Peyer's patch (tissue), 4 donors: ENCODE data around the gene KCTD11. TPM values are rescaled to one million over a fixed set of nuclear protein-coding genes. Genes with fewer than 3 reads are reported as not detected.
A peak's percentile ranks its signal among the peaks of the same experiment; 100 is the strongest.

Source experiments
- DNase-seq, 3 donors: peaks; one replicate each; pipeline ENCODE4 v3.0.0-alpha.2; 2017 to 2019
- H3K27ac ChIP-seq, 4 donors: fragments of 200-600 bp; sonication (generic); one replicate each; pipeline ENCODE4 v1.5.1; 2016 to 2019
- H3K27me3 ChIP-seq, 2 donors: fragments of 200-600 bp; sonication (generic); one replicate each; pipeline ENCODE4 v1.5.1; 2019
- H3K36me3 ChIP-seq, 3 donors: fragments of 200-600 bp; sonication (generic); one replicate each; pipeline ENCODE4 v1.5.1; 2016 to 2019
- H3K4me1 ChIP-seq, 4 donors: fragments of 200-600 bp; sonication (generic); one replicate each; pipeline ENCODE4 v1.5.1; 2016 to 2019
- H3K4me3 ChIP-seq, 4 donors: fragments of 200-600 bp; sonication (generic); 1 replicate in 3 of 4; 2 replicates in 1 of 4; pipeline ENCODE4 v1.5.1; 2016 to 2019; ENCODE audit warnings: mild to moderate bottlenecking in 1 of 4
- H3K9me3 ChIP-seq, 4 donors: fragments of 200-600 bp; sonication (generic); one replicate each; pipeline ENCODE4 v1.5.1; 2016 to 2019; ENCODE audit warnings: mild to moderate bottlenecking in 1 of 4
- POLR2A ChIP-seq, 2 donors: fragments of 450-650 bp; IDR thresholded peaks; one replicate each; pipeline ENCODE4 v1.5.1; 2017; ENCODE audit warnings: antibody characterized with exemption in 2 of 2, mild to moderate bottlenecking in 2 of 2, moderate library complexity in 2 of 2
- total RNA-seq, 4 donors: library from RNA; depleted of rRNA; stranded (reverse); fragments of >200 nt; gene quantifications; one replicate each; pipeline ENCODE4 v1.1.0, GENCODE V29; 2016
- TF ChIP-seq, protein P1 (sequence below), 6 experiments: fragments of 450-650 bp in 4 of 6; fragments of 200-600 bp in 2 of 6; sonication (generic) in 1 of 6; IDR thresholded peaks; one replicate each; pipeline ENCODE4 v1.5.1; 2017 to 2019; ENCODE audit warnings: antibody characterized with exemption in 6 of 6, mild to moderate bottlenecking in 3 of 6, moderate library complexity in 1 of 6

Gene KCTD11
- total RNA-seq, 4 donors from 2014 or later, result 2.5 to 8.9 (median 7.1) TPM

DNA sequence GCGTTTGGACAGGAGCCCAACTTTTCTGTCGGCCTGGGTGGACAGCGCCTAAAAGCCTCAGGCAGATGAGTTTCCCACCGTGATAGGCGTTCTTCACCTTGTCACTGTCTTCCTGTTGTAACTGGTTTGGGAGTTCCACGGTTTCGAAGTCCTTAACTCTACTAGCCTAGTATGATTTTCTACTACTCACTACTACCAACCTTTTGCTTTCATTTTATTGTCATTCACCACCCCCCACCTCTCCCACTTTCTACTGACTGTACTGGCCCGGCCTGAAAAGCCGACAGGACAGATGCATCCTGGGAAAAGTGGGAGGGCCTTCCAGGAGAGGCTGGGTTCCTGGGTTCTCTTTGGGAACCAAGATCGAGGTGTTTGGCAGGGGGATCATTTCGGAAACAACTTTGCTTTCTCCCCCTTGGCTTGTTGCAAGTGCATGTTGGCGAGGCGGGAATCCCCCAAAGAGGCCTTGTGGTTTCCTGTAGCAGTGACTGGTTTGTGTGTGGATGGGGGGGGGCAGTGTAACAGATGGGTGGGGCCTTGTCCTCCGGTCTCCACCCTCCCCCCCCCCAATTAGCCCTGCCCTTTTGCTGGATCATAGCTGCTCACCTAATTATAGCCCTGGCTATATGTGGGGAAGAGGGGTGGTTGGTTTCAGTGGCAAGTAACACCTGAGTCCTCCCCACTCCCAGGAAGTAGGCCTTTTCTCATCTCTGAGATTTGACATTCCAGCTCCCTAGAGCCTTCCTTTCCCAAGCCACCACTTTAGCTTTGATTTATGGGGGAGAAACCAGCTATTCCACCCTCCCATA lies 43.1 kb upstream of the KCTD11 start:
- H3K4me1 ChIP-seq, result peaks cover 4 to 33% (median 9%) of the 10 kb centered on the region in 4 donors
- peaks cover 0 to 41% (median 0%) of the 10 kb centered on the region in 3 donors for H3K36me3 ChIP-seq
- peak; percentile 79 to 90 (median 89) for DNase-seq
- H3K27ac ChIP-seq, result peak overlapping the region; percentile 97 to 100 (median 100)
- H3K4me3 ChIP-seq, result peak overlapping the region; percentile 67 to 98 (median 96)
- no peaks in the 10 kb centered on the region for H3K9me3 ChIP-seq
- TF ChIP-seq POLR2A (IDR thresholded peaks at IDR 0.05), result peak; percentile 35 to 62
- TF ChIP-seq, protein P1, sequence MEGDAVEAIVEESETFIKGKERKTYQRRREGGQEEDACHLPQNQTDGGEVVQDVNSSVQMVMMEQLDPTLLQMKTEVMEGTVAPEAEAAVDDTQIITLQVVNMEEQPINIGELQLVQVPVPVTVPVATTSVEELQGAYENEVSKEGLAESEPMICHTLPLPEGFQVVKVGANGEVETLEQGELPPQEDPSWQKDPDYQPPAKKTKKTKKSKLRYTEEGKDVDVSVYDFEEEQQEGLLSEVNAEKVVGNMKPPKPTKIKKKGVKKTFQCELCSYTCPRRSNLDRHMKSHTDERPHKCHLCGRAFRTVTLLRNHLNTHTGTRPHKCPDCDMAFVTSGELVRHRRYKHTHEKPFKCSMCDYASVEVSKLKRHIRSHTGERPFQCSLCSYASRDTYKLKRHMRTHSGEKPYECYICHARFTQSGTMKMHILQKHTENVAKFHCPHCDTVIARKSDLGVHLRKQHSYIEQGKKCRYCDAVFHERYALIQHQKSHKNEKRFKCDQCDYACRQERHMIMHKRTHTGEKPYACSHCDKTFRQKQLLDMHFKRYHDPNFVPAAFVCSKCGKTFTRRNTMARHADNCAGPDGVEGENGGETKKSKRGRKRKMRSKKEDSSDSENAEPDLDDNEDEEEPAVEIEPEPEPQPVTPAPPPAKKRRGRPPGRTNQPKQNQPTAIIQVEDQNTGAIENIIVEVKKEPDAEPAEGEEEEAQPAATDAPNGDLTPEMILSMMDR (IDR thresholded peaks at IDR 0.05), result no peak
- no peaks in the 10 kb centered on the region for H3K27me3 ChIP-seq

DNA sequence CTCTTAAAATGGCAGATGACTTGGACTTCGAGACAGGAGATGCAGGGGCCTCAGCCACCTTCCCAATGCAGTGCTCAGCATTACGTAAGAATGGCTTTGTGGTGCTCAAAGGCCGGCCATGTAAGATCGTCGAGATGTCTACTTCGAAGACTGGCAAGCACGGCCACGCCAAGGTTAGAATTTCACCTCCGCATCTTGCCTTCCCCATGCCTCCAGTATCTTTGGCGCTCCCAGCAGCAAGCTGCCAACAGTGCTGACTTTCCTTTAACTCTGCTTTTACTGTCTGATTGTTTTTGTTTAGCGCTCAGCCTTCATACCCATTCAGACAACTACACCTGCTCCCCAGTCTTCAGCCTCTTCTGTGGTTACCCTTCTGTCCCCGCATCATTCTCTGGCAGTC lies 42.3 kb upstream of the KCTD11 start:
- Histone ChIP-seq H3K27ac (peak overlapping the region; percentile 97 to 100 (median 100)), H3K9me3 (no peaks in the 10 kb centered on the region), H3K4me1 (peaks cover 4 to 39% (median 12%) of the 10 kb centered on the region in 4 donors), H3K27me3 (no peaks in the 10 kb centered on the region), H3K36me3 (peaks cover 0 to 45% (median 0%) of the 10 kb centered on the region in 3 donors), H3K4me3 (peak overlapping the region in 2 of 4 donors; percentile 95 to 98)
- TF ChIP-seq POLR2A (IDR thresholded peaks at IDR 0.05), result no peak
- TF ChIP-seq, protein P1 (IDR thresholded peaks at IDR 0.05), result no peak
- no peak for DNase-seq

DNA sequence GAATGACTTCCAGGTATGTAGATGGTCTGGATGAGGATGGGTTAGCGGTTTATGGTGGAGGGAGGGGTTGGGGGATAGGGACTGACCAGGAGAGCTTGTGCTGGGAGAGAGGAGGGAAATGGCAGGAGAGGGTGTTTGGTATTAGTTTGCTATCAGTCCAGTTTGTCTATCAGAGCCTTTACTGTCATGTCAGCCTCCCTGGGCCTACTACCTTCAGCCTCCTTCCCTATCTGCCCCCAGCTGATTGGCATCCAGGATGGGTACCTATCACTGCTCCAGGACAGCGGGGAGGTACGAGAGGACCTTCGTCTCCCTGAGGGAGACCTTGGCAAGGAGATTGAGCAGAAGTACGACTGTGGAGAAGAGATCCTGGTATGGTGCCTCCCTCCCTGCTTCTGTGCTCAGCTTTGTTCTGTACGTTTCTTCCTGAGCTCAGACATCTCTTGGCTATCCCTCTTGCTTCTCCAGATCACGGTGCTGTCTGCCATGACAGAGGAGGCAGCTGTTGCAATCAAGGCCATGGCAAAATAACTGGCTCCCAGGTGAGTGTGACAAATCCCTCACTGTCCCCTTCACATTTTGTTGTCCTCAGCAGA lies 40.8 kb upstream of the KCTD11 start:
- no peaks in the 10 kb centered on the region for H3K9me3 ChIP-seq
- H3K27me3 ChIP-seq, result no peaks in the 10 kb centered on the region
- no peak for DNase-seq
- peaks cover 4 to 45% (median 18%) of the 10 kb centered on the region in 4 donors for H3K4me1 ChIP-seq
- H3K4me3 ChIP-seq, result no peak overlapping the region
- TF ChIP-seq POLR2A (IDR thresholded peaks at IDR 0.05), result no peak
- TF ChIP-seq, protein P1 (IDR thresholded peaks at IDR 0.05), result no peak
- H3K27ac ChIP-seq, result peak overlapping the region in 1 of 4 donors; percentile 7
- H3K36me3 ChIP-seq, result peaks cover 0 to 45% (median 0%) of the 10 kb centered on the region in 3 donors

DNA sequence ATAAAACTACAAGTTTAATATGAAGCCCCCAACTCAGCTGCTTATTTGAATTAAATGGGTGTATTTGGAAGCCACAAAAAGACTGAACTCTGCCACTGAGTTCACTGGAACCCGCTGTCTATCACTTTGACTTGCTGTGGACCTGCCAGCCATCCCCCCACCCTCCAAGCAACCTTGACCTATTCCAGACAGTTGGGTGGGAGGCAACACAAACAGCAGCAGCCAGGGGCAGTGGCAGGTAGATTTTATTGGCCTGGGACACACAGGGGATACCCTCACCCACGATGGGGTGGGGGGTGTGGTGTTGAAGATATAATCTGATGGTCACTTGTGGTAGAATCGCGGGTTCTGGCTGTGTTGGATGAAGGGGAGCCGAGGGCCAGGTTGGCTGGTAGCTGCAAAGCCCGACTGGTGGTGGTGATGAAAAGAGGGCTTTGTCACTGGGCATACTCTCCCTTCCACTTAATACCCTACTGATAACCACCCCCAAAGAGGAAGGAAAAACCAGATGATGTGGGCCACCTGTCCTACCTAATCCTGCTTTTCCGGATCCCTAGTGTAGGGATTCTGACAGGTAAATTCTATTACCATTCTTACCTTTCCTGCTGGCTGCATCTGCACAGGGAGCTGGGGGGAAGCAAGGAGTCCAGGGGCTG lies 39.4 kb upstream of the KCTD11 start:
- H3K27me3 ChIP-seq, result no peaks in the 10 kb centered on the region
- H3K4me3 ChIP-seq, result no peak overlapping the region
- TF ChIP-seq, protein P1 (IDR thresholded peaks at IDR 0.05), result no peak
- no peak for TF ChIP-seq POLR2A (IDR thresholded peaks at IDR 0.05)
- no peak overlapping the region for H3K27ac ChIP-seq
- H3K9me3 ChIP-seq, result no peaks in the 10 kb centered on the region
- peaks cover 4 to 42% (median 18%) of the 10 kb centered on the region in 4 donors for H3K4me1 ChIP-seq
- DNase-seq, result no peak
- H3K36me3 ChIP-seq, result peaks cover 0 to 48% (median 0%) of the 10 kb centered on the region in 3 donors

DNA sequence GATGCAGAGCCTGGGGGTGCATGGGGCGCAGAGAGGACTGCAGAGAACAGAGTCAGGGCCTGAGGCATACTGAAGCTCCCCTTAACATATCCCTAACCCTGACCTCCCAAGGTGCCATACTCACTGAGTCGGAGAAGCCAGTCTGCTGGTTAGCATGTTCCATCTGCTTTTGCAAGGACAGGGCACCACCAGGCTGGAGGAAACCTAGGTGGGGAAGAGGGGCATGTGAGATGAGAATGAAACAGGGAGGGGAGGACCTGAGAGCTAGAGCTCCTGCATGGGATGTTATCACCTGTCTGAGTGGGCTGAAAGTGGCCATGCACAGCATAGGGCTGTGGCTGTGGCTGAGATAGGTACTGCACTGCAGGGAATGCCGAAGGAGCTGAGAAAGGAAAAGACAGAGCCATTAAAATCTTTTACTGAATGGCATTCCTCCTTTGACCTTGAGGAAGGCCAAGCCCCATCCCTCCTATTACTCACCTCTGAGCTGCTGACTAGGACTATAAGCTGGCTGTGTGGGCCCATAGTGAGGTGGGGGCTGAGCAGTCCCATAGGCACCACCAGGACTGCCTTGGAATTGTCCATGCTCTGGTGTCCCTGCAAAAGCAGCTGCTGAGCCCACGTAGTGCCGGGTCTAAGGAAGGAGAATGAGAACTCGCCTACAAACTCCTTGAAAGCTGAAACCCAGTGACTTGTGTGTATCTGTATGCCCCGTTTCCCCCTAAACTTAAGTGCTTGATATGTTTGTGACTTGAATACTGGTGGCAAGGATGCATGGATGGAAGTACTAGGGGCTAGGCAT lies 38.7 kb upstream of the KCTD11 start:
- no peak for DNase-seq
- Histone ChIP-seq H3K36me3 (peaks cover 0 to 55% (median 0%) of the 10 kb centered on the region in 3 donors), H3K9me3 (no peaks in the 10 kb centered on the region), H3K27ac (peak overlapping the region in 1 of 4 donors; percentile 12), H3K27me3 (no peaks in the 10 kb centered on the region), H3K4me3 (no peak overlapping the region), H3K4me1 (peaks cover 4 to 42% (median 18%) of the 10 kb centered on the region in 4 donors)
- TF ChIP-seq POLR2A (IDR thresholded peaks at IDR 0.05), result no peak
- TF ChIP-seq, protein P1 (IDR thresholded peaks at IDR 0.05), result peak in 2 of 6 experiments; percentile 8 to 25
